H1 (cell line): ENCODE results near the gene CEP72. TPM values are rescaled to one million over a fixed set of nuclear protein-coding genes. Genes with fewer than 3 reads are reported as not detected.

Source experiments
- CHD7 ChIP-seq: fragments of 300-600 bp; sonication (generic); IDR thresholded peaks from 2 replicates; pipeline ENCODE4 v1.7.1; 2012; ENCODE audit warnings: low read length, moderate library complexity, mild to moderate bottlenecking, inconsistent platforms; ENCODE audit not compliant: insufficient replicate concordance
- polyA plus RNA-seq, 7 experiments: library from polyadenylated mRNA; depleted of rRNA in 3 of 7; stranded (reverse) in 5 of 7; unstranded in 2 of 7; fragments of >200 nt in 5 of 7; fragments of 200-250 nt in 2 of 7; gene quantifications; 1 replicate in 5 of 7; 2 replicates in 1 of 7; 4 replicates in 1 of 7; pipeline versions ENCODE4 v1.2.1 to v1.2.3, GENCODE V29; 2011 to 2013; ENCODE audit warnings: missing spikeins in 2 of 7, mixed read lengths in 2 of 7
- total RNA-seq: library from RNA; stranded (reverse); fragmentation: NEBNext Ultra II Directional; extraction: Animal tissue kit (Norgen Biotek cat#: 25700); gene quantifications from 2 replicates; pipeline ENCODE4 v1.2.1, GENCODE V29; 2021

The CEP72 gene
- total and polyA plus RNA-seq, 2 of the 8 experiments (the other 6 are each of a cell fraction or from before 2014, with no cell fraction given) = 13.1 to 19.6 TPM

- no peak for TF ChIP-seq CHD7
- TF ChIP-seq, all 59 proteins: peak for 0
These were observed 56.3 kb downstream of the CEP72 start (continued) for GRCh38 chr5:668283-668995.
